NB4 (cell line): Measurements from ENCODE around the gene PATJ.

Source experiments
- CTCF ChIP-seq: IDR thresholded peaks from one replicate; pipeline ENCODE4 v1.5.1; 2012; ENCODE audit warnings: low read depth, low read length
- POLR2A ChIP-seq: IDR thresholded peaks from 2 replicates; pipeline ENCODE4 v1.6.1; 2011; ENCODE audit warnings: mild to moderate bottlenecking; ENCODE audit not compliant: insufficient read length; ENCODE audit errors: extremely low read depth

- TF ChIP-seq CTCF (no peak), POLR2A (no peak)
These were observed 347.3 kb downstream of the PATJ start for GRCh38 chr1:62089570-62089969.
